Heart right ventricle (tissue), 16 donors: ENCODE data around the gene HLCS. TPM values are rescaled to one million over a fixed set of nuclear protein-coding genes. Genes with fewer than 3 reads are reported as not detected.

Source experiments
- ATAC-seq, 8 donors: fragments of 200-7000 bp; cut with Tn5 transposase; one replicate each; pipeline ENCODE4 v1.9.1; 2020; ENCODE audit warnings: mild to moderate bottlenecking in 8 of 8, moderate library complexity in 8 of 8, moderate number of reproducible peaks in 1 of 8
- DNase-seq, 2 donors: peaks; one replicate each; pipeline ENCODE4 v3.0.0-alpha.2; 2020
- H3K27ac ChIP-seq, 10 donors: fragments of 200-600 bp; sonication (generic) in 2 of 10; one replicate each; pipeline versions ENCODE4 v1.5.0 to v1.8.0; 2020 to 2022; ENCODE audit warnings: mild to moderate bottlenecking in 3 of 10
- H3K27me3 ChIP-seq, 7 donors: fragments of 200-600 bp; one replicate each; pipeline ENCODE4 v1.8.0; 2021 to 2022; ENCODE audit warnings: mild to moderate bottlenecking in 2 of 7
- H3K36me3 ChIP-seq, 9 donors: fragments of 200-600 bp; sonication (generic) in 1 of 9; one replicate each; pipeline versions ENCODE4 v1.5.0 to v1.8.0; 2020 to 2022; ENCODE audit warnings: mild to moderate bottlenecking in 2 of 9
- H3K4me1 ChIP-seq, 9 donors: fragments of 200-600 bp; sonication (generic) in 1 of 9; one replicate each; pipeline versions ENCODE4 v1.5.0 to v1.8.0; 2020 to 2022; ENCODE audit warnings: mild to moderate bottlenecking in 4 of 9
- H3K4me3 ChIP-seq, 10 donors: fragments of 200-600 bp; sonication (generic) in 2 of 10; one replicate each; pipeline versions ENCODE4 v1.5.0 to v1.8.0; 2020 to 2022; ENCODE audit warnings: mild to moderate bottlenecking in 7 of 10, moderate library complexity in 2 of 10
- H3K9me3 ChIP-seq, 11 donors: fragments of 200-600 bp in 10 of 11; sonication (generic) in 2 of 11; one replicate each; pipeline versions ENCODE4 v1.5.0 to v1.8.0; 2013 to 2022; ENCODE audit warnings: mild to moderate bottlenecking in 2 of 11, control low read depth in 1 of 11, moderate library complexity in 1 of 11
- CTCF ChIP-seq, 9 donors: fragments of 200-600 bp; sonication (generic) in 2 of 9; IDR thresholded peaks; one replicate each; pipeline versions ENCODE4 v1.5.0 to v1.8.0; 2021 to 2022; ENCODE audit warnings: antibody characterized with exemption in 9 of 9, mild to moderate bottlenecking in 5 of 9, moderate library complexity in 1 of 9
- WGBS, 2 donors: extraction: QIAGEN DNeasy Blood & Tissue Kit; methylation state at CpG; one replicate each; pipeline ENCODE4 v1.1.7; 2013; ENCODE audit warnings: inconsistent platforms in 1 of 2; 5-methylcytosine and 5-hydroxymethylcytosine counted together
- intact Hi-C, 10 donors: fragments of 100-400 bp; cut with DNase I; formaldehyde crosslinking; loops; one replicate each; pipeline versions ENCODE4 v1.11.1 to v1.14.2; 2022
- polyA plus RNA-seq, 2 donors: library from polyadenylated mRNA; stranded (reverse); fragments of 200-250 nt; gene quantifications; one replicate each; pipeline ENCODE4 v1.2.3, GENCODE V29; 2013
- total RNA-seq, 10 donors: library from RNA; stranded (reverse); fragmentation: NEBNext Ultra II Directional in 3 of 10; extraction: Animal tissue kit (Norgen Biotek cat#: 25700) in 3 of 10; gene quantifications; one replicate each; pipeline versions ENCODE4 v1.2.1 to v1.2.4, GENCODE V29; 2021 to 2023
- donor health status: Arrhythmogenic right ventricular cardiomyopathy.
- donor health status: ischemic (EF 13 %, LVEDD 7.1; RV severe dilation, severe dysfunction).
- donor health status: healthy with polysubstance abuse.
- donor health status: DM: no; HTN: yes; CAD: no.
- donor health status: DM: no; HTN: no; CAD: no.
- donor health status: ischemic (EF 25% LVEDD 6.9; RV normal size, moderate dysfunction).
- donor health status: ischemic (EF 25% LVEDD 5.7; RV mildly dilated, moderate dysfunction).
- donor health status: healthy.
- donor health status: DM: yes; HTN: yes; CAD: no.
- donor health status: Ischemic cardiomyopathy.
- donor health status: ischemic (EF 35%, LVEDD 5.7; RV mildly dilated, moderate dysfunction).
- donor health status: nonischemic (EF 11% LVEDD 7.7; RV severe dilation, severe dysfunction).
- donor health status: DM: yes; HTN: yes; CAD: no.
- donor health status: PGD.
- donor health status: ischemic (EF 29% LVEDD 5.4; RV normal size, mild dysfunction).
- donor health status: nonischemic (EF 23%, LVEDD 6.1; RV moderate dilation, normal function).

Gene HLCS
- total and polyA plus RNA-seq, 12 donors = 2.0 to 9.6 (median 6.7) TPM

DNA sequence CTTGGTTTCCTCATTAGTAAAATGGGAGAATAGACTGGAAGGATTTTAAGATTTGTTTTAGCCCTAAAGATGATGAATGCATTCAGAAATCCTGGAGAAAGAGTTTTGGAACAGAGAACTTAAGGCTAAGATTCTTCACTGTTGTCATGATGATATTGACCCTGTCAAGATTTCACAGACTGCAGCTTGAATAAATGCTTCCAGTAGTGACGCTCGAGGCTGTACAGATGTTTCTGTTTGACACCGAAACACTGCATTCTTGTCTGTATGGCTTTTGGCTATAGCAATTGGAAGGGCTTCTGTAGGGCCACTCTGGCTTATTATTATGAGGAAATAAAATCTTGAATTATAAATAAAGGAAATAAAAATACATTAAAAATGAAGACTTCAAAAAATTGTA is 241.8 kb downstream of the HLCS start:
- DNase-seq (no peak), ATAC-seq (no peak)
- no peaks in the 10 kb centered on the region for H3K4me1 ChIP-seq
- no peak for TF ChIP-seq CTCF (IDR thresholded peaks at IDR 0.05)
- intact Hi-C loops = no loop called here
- H3K9me3 ChIP-seq = no peaks in the 10 kb centered on the region
- H3K27ac ChIP-seq = no peak overlapping the region
- H3K36me3 ChIP-seq = no peaks in the 10 kb centered on the region
- H3K4me3 ChIP-seq = no peak overlapping the region
- peaks cover 0 to 51% (median 20%) of the 10 kb centered on the region in 7 donors for H3K27me3 ChIP-seq
- WGBS, 2 donors = 75 to 80% methylated on average over 3 of the region's 3 CpGs

- WGBS, 2 donors = 88% methylated on average over 14 of the region's 14 CpGs
- ATAC-seq = no peak
- no peak for TF ChIP-seq CTCF (IDR thresholded peaks at IDR 0.05)
- Histone ChIP-seq H3K4me3 (no peak overlapping the region), H3K27ac (no peak overlapping the region), H3K27me3 (peaks cover 0 to 59% (median 32%) of the 10 kb centered on the region in 7 donors), H3K9me3 (no peaks in the 10 kb centered on the region), H3K36me3 (no peaks in the 10 kb centered on the region), H3K4me1 (no peaks in the 10 kb centered on the region)
- intact Hi-C loops = no loop called here
- DNase-seq = no peak
These were observed 243.0 kb downstream of the HLCS start for GRCh38 chr21:36723371-36723881.

DNA sequence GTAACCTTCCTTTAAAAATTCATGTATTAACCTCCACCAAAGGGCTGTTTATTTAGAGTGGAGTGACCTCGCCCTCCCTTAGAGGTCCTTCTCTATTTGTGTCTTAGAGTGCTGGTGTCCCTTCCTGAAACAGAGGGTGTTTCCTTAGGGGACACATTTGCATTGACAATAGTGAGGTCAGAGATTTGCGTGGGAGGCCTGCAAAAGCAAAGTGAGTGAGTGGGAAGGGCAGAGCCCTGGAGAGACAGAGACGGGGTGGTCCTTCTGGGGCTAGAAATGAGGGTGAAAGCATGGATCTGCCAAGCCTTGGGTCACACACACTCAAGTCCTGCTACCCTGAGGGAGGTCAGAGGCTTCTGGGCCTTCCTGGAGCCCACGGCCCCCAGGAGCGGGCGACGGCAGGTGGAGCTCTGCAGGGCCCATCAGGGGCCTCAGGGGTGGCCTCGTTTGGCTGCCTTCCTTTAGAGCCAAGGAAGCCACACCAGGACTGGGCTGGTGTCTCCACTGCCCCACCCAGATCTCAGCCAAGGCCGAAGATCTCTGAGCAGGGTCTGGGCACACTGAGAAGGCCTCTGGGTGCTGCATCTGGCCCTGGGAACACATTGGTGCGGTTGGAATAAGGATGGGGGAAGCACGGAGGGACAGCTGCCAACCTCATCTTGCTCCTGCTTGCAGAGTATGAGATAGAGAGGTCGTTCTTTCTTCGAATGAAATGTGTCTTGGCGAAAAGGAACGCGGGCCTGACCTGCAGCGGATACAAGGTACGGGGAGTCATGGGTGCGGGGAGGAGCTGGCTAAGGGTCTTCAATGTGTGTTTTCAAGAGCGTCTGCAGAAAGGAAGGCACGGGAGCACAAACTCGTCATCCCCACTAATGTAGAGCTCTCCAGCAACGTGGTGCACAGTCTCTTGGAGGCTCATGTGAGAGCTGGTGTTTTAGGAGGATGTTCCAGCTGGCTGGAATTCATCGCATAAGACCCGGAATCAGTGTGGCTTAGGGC is 243.8 kb downstream of the HLCS start:
- no peak overlapping the region for H3K27ac ChIP-seq
- H3K4me1 ChIP-seq = no peaks in the 10 kb centered on the region
- H3K27me3 ChIP-seq = peaks cover 0 to 63% (median 35%) of the 10 kb centered on the region in 7 donors
- intact Hi-C loops = no loop called here
- DNase-seq (no peak), ATAC-seq (no peak)
- whole genome bisulfite sequencing, 2 donors = 87 to 90% methylated on average over 25 of the region's 25 CpGs
- TF ChIP-seq CTCF (IDR thresholded peaks at IDR 0.05) = no peak
- no peaks in the 10 kb centered on the region for H3K9me3 ChIP-seq
- H3K4me3 ChIP-seq = no peak overlapping the region
- no peaks in the 10 kb centered on the region for H3K36me3 ChIP-seq

- H3K4me3 ChIP-seq = no peak overlapping the region
- H3K9me3 ChIP-seq = no peaks in the 10 kb centered on the region
- DNase-seq = no peak
These were observed 244.7 kb downstream of the HLCS start for GRCh38 chr21:36721817-36722216.

More at GRCh38 chr21:36721817-36722216, 244.7 kb downstream of the HLCS start:
- intact Hi-C loops = no loop called here
- peaks cover 0 to 65% (median 43%) of the 10 kb centered on the region in 7 donors for H3K27me3 ChIP-seq
- WGBS, 2 donors = 90 to 92% methylated on average over 7 of the region's 7 CpGs
- no peak for TF ChIP-seq CTCF (IDR thresholded peaks at IDR 0.05)
- no peak overlapping the region for H3K27ac ChIP-seq
- ATAC-seq = no peak
- no peaks in the 10 kb centered on the region for H3K4me1 ChIP-seq
- H3K36me3 ChIP-seq = no peaks in the 10 kb centered on the region
